GM11168 (cell line): Measurements from ENCODE around the gene HSF5.
"Not testable (repeated sequence)": the region's sequence is repeated elsewhere in the genome, so short reads cannot be mapped to it uniquely, and the experiment has no call there.

Source experiments
- in situ Hi-C: fragments of 300-500 bp; cut with MboI; formaldehyde crosslinking; loops from one replicate; pipeline ENCODE4 v1.12.0; 2022; ENCODE audit warnings: low sequenced_read_pairs; ENCODE audit not compliant: unreplicated experiment

Gene HSF5

DNA sequence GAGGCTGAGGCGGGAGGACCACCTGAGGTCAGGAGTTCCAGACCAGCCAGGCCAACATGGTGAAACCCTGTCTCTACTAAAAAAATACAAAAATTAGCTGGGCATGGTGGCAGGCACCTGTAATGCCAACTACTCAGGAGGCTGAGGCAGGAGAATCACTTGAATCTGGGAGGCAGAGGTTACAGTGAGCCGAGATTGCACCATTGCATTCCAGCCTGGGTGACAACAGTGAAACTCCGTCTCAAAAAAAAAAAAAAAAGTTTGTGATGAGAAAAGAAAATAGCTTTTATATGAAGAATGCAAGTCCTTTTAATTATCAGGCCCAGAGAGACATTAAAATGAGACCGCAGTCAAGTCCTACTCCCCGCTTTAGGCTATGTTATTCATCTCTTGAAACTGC, 90.8 kb downstream of the HSF5 start:
- in situ Hi-C loops = not testable (repeated sequence)

GRCh38 chr17:58396173-58396572, 92.0 kb downstream of the HSF5 start:
- in situ Hi-C loops = no loop called here

GRCh38 chr17:58394534-58395223, 93.5 kb downstream of the HSF5 start:
- in situ Hi-C loops = no loop called here

DNA sequence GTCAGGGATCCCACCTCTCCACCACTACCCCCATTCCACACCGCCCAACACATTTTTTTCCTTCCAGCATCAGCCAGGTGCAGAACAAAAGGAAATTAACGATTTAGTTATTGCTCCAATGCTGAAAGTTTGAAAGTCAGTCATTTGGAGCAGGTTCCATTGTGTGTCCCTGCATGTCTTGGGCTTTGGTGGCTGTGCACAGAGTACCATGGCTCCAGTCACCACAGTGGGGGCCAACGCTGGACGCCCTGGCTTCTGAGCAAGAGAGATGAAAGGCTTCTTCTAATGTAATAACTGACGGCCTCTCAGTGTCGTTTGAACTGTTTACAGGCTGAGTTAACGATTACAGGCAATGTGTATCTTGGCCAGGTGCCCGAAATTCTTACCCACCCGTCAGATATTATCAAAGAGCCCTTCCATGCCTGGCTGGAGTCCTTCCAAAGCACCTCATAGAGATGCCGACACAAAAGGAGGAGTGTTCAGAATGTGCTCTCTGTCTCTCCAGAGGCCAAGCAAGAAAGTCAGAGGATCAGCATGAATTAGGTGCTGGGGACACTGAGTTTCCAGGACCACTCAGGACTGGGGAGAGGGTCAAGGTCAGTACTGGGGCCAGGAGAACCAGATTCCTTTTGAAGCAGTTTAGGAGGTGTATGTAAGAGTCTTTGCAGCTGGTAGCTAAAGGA, 96.8 kb downstream of the HSF5 start:
- in situ Hi-C loops = no loop called here

GRCh38 chr17:58390884-58391283, 97.3 kb downstream of the HSF5 start:
- in situ Hi-C loops = no loop called here

DNA sequence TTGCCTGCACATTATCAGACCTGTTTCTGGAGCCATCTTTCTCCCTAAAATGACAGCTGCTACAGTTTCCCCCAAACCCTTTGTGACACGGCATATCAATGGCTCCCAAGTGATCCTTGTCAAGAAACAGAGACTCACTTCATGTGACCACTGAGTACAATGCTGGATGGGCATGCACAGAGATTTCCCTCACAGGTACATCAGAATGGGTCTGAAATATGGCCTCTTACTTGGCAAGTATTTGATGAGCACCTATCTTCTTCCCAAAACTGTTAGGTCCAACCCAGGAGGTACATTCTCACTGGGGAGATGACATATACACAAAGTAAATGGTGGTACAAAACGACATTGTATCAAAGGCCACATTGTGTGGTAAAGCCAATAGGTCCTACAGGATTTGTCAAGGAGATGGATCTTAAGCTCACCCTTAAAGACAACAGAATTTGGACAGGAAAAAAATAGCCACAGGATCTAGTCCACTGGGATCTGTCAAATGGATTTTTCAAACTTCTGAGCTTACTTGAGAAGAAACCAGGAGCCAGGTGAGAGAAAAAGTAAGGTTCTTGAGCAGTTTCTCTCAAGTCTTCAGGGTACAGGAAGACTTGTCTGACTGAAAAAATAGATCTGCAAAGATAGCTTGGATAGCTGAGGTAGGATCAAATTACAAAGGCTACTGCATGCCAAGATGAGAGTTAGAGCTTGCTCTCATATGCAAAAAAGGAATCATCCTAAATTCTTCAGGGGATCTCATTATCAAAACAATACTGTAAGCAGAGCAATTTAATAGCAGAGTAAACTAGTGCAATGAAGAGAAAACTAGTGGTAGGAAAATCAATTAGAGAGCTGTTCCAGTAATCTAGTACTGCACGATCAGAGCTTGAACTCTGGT, 99.7 kb downstream of the HSF5 start:
- in situ Hi-C loops = no loop called here

DNA sequence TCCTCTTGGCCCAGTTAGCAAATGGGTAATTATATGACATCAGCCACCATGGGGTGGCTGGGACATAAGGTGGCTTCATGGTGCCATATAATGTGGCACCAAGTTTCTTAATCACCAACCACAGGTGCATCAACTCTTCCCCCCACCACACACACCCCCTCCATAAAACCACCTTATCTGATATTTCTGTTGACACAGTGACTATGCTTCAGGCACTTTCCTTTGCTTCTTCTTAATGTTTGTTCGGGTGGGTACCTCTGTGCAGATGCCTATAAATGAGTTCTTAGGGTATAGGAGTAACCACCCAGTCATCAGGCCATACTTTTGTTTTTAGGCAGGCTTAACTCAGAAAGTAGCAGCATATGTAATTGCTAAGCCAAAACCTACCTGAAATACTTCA, 100.4 kb downstream of the HSF5 start:
- in situ Hi-C loops = no loop called here

DNA sequence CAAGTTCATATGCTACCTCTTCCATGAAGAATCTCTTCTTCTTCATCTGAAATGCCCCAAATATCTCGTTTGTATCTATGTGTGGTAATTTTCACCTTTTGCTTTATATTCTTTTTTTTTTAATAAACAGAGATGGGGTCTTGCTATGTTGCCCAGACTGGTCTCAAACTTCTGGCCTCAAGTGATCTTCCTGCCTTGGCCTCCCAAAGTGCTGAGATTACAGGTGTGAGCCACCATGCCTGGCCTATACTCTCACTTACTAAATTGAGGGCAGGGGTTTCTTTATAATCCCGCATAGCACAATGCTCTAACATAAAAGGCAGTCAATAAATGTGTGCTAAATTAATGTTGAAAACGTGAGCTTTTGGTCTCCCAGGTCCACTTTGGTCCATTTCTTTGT, 101.5 kb downstream of the HSF5 start:
- in situ Hi-C loops = no loop called here

DNA sequence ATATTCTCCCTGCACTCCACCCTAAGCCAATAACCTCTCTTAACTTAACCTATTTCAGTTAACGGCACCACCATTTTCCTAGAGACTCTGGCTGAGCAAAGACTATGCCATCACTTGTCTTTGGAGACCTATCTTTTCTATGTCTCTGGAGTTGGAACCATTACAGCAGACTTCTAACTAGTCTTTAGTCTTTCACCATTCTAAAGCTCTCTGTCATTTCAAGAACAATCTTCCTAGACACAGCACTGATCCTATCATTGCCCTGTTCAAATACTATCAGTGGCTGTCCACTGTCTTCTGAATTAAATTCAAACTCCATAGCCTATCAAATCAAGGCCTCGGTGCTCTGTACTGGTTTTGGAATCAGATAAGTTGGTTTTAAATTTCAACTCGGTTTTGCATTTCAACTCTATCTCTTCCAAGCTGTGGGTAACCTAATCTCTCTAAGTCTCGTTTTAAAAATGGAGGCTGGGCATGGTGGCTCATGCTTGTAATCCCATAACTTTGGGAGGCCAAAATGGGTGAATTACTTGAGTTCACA, 102.8 kb downstream of the HSF5 start:
- in situ Hi-C loops = no loop called here

DNA sequence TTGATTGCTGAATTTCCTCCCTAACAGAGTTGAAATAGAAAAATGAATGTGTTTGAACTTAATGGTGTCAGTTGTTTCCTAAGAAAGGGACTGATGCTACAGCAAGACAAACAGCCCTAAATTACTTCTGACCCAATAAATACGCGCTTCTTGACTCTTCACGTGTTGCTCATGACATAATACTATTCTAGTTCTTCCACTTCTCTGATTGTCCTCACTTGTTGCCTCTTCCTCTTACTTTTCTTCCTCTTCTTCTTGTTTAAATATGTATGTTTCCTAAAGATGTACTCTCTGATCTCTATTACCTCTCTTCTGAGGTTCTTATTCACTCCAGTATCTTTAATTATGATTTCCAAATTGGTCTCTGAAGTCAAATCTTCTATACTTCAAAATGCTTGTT, 103.3 kb downstream of the HSF5 start:
- in situ Hi-C loops = no loop called here

DNA sequence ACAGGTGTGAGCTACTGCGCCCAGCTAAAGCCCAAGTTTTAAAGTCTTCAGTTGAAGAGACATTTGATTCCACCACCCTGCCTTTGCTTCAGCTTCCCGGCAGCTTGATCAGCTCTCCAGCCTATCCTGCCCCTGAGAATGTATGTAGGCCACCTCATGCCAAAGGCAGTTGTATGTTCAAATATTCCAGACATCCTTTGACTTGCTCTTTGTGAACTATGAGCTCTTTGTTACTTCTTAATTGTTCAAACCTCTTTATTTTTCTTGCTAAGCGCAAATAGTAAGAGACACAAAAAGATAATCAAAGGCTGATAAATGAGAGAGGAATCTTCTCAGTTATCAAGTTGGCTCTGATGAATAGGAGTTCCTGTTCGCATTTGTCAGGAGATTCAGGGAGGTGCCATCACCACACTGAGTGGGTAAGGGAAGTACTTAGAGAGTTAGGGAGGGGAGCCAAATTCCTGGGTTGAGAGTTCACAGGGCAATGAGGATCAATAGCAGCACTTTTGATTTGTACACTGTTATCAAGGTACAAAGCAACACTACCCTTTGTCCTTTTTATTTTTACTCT, 104.2 kb downstream of the HSF5 start:
- in situ Hi-C loops = no loop called here

- in situ Hi-C loops = no loop called here
Observed at GRCh38 chr17:58382872-58383242, 105.4 kb downstream of the HSF5 start.

DNA sequence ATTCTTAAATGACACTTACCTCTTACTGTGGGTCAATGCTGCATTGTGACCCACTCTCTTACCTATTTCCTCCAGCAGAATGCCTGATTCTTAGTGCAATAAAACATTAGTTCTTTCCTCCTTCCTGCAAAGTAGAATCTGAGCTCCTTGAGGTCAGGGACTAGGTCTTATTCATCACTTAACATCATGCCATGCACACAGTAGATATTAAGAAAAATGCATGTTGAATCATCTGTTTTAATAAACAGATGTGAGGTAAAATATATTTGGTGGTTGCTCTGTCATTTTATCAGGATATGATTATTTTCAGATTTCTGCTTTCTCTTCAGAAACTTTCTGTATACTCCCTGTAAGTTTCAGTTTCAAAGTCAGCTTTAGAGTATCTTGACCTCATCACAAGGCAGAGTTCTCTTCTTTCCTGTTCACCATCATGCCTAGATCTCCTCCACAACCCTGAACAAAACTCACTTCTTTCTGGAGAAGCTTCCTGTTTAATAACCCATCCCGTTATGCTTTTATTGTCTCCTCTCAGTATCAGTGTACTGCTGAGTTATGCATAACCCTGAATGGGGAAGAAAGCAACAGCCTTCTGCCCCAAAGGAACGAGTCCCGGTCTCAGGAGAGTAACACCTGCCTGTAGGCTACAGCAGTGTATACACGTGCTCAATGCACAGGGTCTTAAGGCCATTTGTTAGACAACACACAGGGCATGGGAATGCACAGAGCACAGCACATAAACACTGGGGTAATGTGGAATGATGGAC, 105.9 kb downstream of the HSF5 start:
- in situ Hi-C loops = no loop called here

DNA sequence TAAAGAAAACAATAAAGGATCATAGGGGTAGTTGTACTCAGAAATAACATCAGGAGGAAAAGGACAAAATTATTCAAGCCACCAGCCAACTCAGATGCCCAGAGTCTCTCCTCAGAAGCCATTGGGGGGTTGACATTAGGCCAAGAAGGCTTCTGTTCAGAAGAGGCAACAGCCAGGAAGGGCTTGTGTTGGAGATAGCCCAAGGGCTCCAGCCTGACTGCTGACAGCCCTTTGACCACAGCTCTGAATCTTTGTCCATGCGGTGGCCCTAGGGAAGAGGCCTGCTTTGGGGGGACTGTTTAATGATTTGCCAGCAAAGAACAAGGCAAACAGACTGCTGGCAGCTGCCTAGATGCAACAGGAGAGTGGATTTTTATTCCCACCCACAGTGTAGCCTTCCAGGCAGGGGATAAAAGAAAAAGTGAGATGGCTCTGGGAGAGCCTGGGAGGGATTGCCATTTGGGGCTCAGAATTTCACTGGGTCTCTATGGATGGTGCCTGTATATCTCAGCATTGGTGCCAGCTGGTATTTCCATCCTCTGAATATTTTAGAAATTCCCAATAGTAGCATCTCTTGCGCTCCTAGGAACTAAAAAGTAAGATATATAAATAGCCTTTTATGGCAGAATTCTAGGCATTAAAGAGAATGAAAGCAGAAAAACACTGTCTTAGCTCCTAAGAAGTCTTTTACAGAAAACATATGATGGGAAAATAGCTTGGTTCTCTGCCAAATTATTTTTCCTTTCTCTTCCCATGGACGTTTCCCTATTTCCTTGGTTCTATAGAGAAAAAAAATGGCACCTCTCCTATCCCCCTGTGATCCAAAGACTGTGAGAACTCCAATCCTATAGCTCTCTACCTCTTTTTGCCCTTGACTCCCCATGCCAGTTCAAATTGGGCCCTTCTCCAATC, 106.8 kb downstream of the HSF5 start:
- in situ Hi-C loops = no loop called here

GRCh38 chr17:58380207-58381123, 107.7 kb downstream of the HSF5 start:
- in situ Hi-C loops = no loop called here

DNA sequence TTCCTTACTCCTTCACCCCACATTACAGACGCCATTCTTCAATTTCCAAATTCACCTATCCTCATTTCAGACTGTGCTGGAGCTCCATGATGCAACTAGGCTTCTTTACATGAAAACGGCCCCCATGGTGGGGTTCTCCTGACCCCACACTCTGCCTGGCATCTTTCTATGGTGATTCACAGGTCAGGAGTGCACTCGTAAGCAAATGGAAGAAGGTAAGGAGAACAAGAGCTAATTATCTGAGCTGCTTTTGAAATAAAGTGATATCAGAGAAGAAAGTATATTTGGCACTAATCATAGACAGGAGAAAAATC, 108.7 kb downstream of the HSF5 start:
- in situ Hi-C loops = no loop called here

- in situ Hi-C loops = no loop called here
Observed at GRCh38 chr17:58378733-58379510, 109.3 kb downstream of the HSF5 start.
